HepG2 (cell line): ENCODE data around the gene RNF6. TPM values are rescaled to one million over a fixed set of nuclear protein-coding genes. Genes with fewer than 3 reads are reported as not detected.

ENCODE experiments used
- BRCA1 ChIP-seq: sonication (generic); formaldehyde crosslinking; IDR thresholded peaks from 2 replicates; pipeline ENCODE4 v1.4.0; 2020; ENCODE audit warnings: missing genetic modification reagents
- FOXJ3 ChIP-seq: sonication (generic); formaldehyde crosslinking; IDR thresholded peaks from 2 replicates; pipeline ENCODE4 v1.4.0; 2020; ENCODE audit warnings: missing genetic modification reagents, mild to moderate bottlenecking, borderline replicate concordance
- FOXP1 ChIP-seq, 2 experiments: fragments of 450-650 bp in 1 of 2; IDR thresholded peaks; 2 replicates each; pipeline ENCODE4 v1.6.1; 2017 to 2018; ENCODE audit warnings: antibody characterized with exemption in 1 of 2
- GMEB2 ChIP-seq: IDR thresholded peaks from 2 replicates; pipeline ENCODE4 v1.6.1; 2016; ENCODE audit warnings: missing biosample characterization, missing genetic modification reagents, low read depth
- GPBP1L1 ChIP-seq: sonication (generic); formaldehyde crosslinking; IDR thresholded peaks from 2 replicates; pipeline ENCODE4 v1.5.0; 2020; ENCODE audit warnings: mild to moderate bottlenecking, missing genetic modification reagents
- KAT7 ChIP-seq: IDR thresholded peaks from 2 replicates; pipeline ENCODE4 v1.6.1; 2018; ENCODE audit warnings: borderline replicate concordance, missing compliant biosample characterization
- KDM2A ChIP-seq: sonication (generic); formaldehyde crosslinking; IDR thresholded peaks from 2 replicates; pipeline ENCODE4 v1.4.0; 2020; ENCODE audit warnings: low read depth, missing genetic modification reagents, borderline replicate concordance
- MTA1 ChIP-seq: sonication (generic); formaldehyde crosslinking; IDR thresholded peaks from 2 replicates; pipeline ENCODE4 v1.4.0; 2020; ENCODE audit warnings: missing genetic modification reagents, mild to moderate bottlenecking, borderline replicate concordance
- MYNN ChIP-seq: sonication (generic); formaldehyde crosslinking; IDR thresholded peaks from 2 replicates; pipeline ENCODE4 v1.4.0; 2020; ENCODE audit warnings: mild to moderate bottlenecking, low read depth, missing genetic modification reagents
- PPARG ChIP-seq: conservative IDR thresholded peaks from 2 replicates; pipeline ENCODE4 v1.6.1; 2016; ENCODE audit warnings: missing biosample characterization, missing genetic modification reagents
- RBFOX2 ChIP-seq: fragments of 200-400 bp; formaldehyde crosslinking; IDR thresholded peaks from 2 replicates; pipeline ENCODE4 v1.6.1; 2017; ENCODE audit warnings: low read depth, mild to moderate bottlenecking, low read length
- REL ChIP-seq: sonication (generic); formaldehyde crosslinking; conservative IDR thresholded peaks from 2 replicates; pipeline ENCODE4 v1.8.0; 2022; ENCODE audit warnings: mild to moderate bottlenecking, missing genetic modification reagents, moderate library complexity
- SRSF1 ChIP-seq: fragments of 200-400 bp; formaldehyde crosslinking; optimal IDR thresholded peaks from 2 replicates; pipeline ENCODE3; 2017; ENCODE audit warnings: mild to moderate bottlenecking, low read depth, low read length, moderate library complexity
- TERF1 ChIP-seq: sonication (generic); formaldehyde crosslinking; IDR thresholded peaks from 2 replicates; pipeline ENCODE4 v1.8.0; 2022; ENCODE audit warnings: mild to moderate bottlenecking, missing genetic modification reagents, moderate library complexity
- ZBTB43 ChIP-seq: sonication (generic); formaldehyde crosslinking; conservative IDR thresholded peaks from 2 replicates; pipeline ENCODE4 v1.4.0; 2020; ENCODE audit warnings: missing genetic modification reagents
- ZNF124 ChIP-seq: sonication (generic); formaldehyde crosslinking; IDR thresholded peaks from 2 replicates; pipeline ENCODE4 v1.4.0; 2020; ENCODE audit warnings: missing genetic modification reagents
- ZNF143 ChIP-seq: sonication (generic); formaldehyde crosslinking; IDR thresholded peaks from 2 replicates; pipeline ENCODE4 v1.4.0; 2020; ENCODE audit warnings: missing genetic modification reagents
- ZNF232 ChIP-seq: sonication (generic); formaldehyde crosslinking; IDR thresholded peaks from 2 replicates; pipeline ENCODE4 v1.4.0; 2020; ENCODE audit warnings: missing genetic modification reagents, borderline replicate concordance
- ZNF260 ChIP-seq: sonication (generic); formaldehyde crosslinking; IDR thresholded peaks from 2 replicates; pipeline ENCODE4 v1.4.0; 2020; ENCODE audit warnings: missing genetic modification reagents, low read depth, mild to moderate bottlenecking, borderline replicate concordance
- ZNF33B ChIP-seq: sonication (generic); formaldehyde crosslinking; IDR thresholded peaks from 2 replicates; pipeline ENCODE4 v1.5.1; 2020; ENCODE audit warnings: mild to moderate bottlenecking, missing genetic modification reagents
- ZNF570 ChIP-seq: sonication (generic); formaldehyde crosslinking; IDR thresholded peaks from 2 replicates; pipeline ENCODE4 v1.4.0; 2020; ENCODE audit warnings: mild to moderate bottlenecking, missing genetic modification reagents, borderline replicate concordance
- ZSCAN21 ChIP-seq: sonication (generic); formaldehyde crosslinking; IDR thresholded peaks from 2 replicates; pipeline ENCODE4 v1.8.0; 2022; ENCODE audit warnings: mild to moderate bottlenecking, missing genetic modification reagents, moderate library complexity, borderline replicate concordance
- polyA plus RNA-seq, 8 experiments: library from polyadenylated mRNA; depleted of rRNA in 3 of 8; stranded (reverse) in 7 of 8; unstranded in 1 of 8; fragments of >200 nt; fragmentation: Illumina TruSeq in 4 of 8; extraction: Trizol in 4 of 8; gene quantifications; 2 replicates each; pipeline versions ENCODE4 v1.2.1 to v1.2.3, GENCODE V29; 2011 to 2016; ENCODE audit warnings: low read depth in 4 of 8, missing spikeins in 1 of 8, mixed read lengths in 1 of 8; ENCODE audit not compliant: insufficient read depth in 1 of 8
- total RNA-seq, 5 experiments: library from RNA; depleted of rRNA; stranded (reverse); fragments of >200 nt; fragmentation: Illumina TruSeq; extraction: Trizol; gene quantifications; 2 replicates each; pipeline ENCODE4 v1.2.3, GENCODE V29; 2016; ENCODE audit warnings: low read depth in 1 of 5
- TF ChIP-seq, protein P1 (sequence below): sonication (generic); formaldehyde crosslinking; IDR thresholded peaks from 2 replicates; pipeline ENCODE4 v1.4.0; 2020; ENCODE audit warnings: missing genetic modification reagents

RNF6 gene
- total and polyA plus RNA-seq, 2 of the 13 experiments (the other 11 are each of a cell fraction or from before 2014, with no cell fraction given) = 14.6 to 36.8 TPM

DNA sequence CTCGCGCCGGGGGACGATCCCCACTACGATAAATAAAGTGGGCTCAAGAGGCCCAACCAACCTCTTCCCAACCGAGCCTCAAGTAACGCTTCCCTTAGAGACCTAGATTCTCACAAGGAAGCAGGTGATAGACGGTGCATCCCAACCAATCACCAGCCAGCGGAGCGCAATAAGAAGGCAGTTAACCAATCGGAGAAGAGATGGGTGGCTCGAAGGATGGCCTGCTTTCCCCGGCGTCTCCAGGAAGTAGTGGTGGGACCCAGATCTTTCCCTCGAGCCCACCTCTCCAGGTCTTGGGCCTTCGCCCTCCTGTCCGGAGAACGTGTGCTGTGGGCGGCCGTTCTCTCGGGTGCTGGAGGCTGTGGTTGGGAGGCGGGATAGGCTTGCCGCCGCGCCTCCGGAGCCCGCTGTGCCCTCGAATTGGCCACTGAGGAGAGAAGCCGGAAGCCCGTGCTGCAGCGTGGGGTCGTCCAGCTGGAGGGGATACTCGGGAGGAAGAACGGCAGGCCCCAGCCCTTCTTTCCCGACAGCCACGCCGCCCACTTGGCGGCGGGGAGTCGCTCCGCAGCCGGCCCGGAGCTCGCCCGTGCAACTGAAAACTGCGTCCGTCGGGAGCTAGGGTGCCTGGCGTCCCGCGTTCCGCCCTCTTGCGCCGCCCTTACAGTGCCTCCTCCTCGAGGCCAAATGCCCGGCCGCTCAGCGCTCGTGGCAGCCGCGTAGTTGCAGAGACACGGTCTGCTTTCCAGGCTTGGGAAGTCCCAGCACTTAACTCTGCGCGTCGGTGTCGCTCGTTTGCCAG lies at the start of gene RNF6 (continued):
- TF ChIP-seq MTA1 (peak; percentile 78; the same call in 1 of the 2 replicates), ZSCAN21 (CRISPR knock-in tag) (peak; percentile 90), RBFOX2 (peak; percentile 96), PPARG (CRISPR knock-in tag) (no peak), BRCA1 (CRISPR knock-in tag) (no peak), ZNF124 (CRISPR knock-in tag) (peak; percentile 87; the same call in 1 of the 2 replicates), ZNF33B (0 out of 2 replicates have a peak, but pooled peaks have one; percentile 71), ZNF232 (CRISPR knock-in tag) (no peak), ZNF570 (CRISPR knock-in tag) (no peak), KDM2A (CRISPR knock-in tag) (peak; percentile 83; the same call in 1 of the 2 replicates), ZBTB43 (peak; percentile 86), TERF1 (peak; percentile 71; the same call in 1 of the 2 replicates), GMEB2 (CRISPR knock-in tag) (0 out of 2 replicates have a peak, but pooled peaks have one; percentile 26), ZNF143 (peak; percentile 74), REL (CRISPR knock-in tag) (no peak), GPBP1L1 (CRISPR knock-in tag) (no peak), FOXP1 (IDR thresholded peaks at IDR 0.05) (no peak), FOXP1 (CRISPR knock-in tag; IDR thresholded peaks at IDR 0.05) (no peak), FOXJ3 (CRISPR knock-in tag) (no peak; the same call in 1 of the 2 replicates), MYNN (peak; percentile 19; the same call in 1 of the 2 replicates), ZNF260 (CRISPR knock-in tag) (no peak), KAT7 (CRISPR knock-in tag) (peak; percentile 97), SRSF1 (peak; percentile 82)
- TF ChIP-seq, protein P1, sequence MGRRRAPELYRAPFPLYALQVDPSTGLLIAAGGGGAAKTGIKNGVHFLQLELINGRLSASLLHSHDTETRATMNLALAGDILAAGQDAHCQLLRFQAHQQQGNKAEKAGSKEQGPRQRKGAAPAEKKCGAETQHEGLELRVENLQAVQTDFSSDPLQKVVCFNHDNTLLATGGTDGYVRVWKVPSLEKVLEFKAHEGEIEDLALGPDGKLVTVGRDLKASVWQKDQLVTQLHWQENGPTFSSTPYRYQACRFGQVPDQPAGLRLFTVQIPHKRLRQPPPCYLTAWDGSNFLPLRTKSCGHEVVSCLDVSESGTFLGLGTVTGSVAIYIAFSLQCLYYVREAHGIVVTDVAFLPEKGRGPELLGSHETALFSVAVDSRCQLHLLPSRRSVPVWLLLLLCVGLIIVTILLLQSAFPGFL (CRISPR knock-in tag) = no peak
